GM18507 (cell line): ENCODE results near the gene LRRC53.

Source experiments
- DNase-seq: peaks from one replicate; pipeline ENCODE4 v3.0.0; 2011; ENCODE audit warnings: low read depth; ENCODE audit not compliant: insufficient read length; ENCODE audit errors: extremely low spot score
- FAIRE-seq: peaks from 2 replicates; lab custom pipeline; 2011; peaks lifted over from hg19 to GRCh38; lab: Jason Lieb, UNC

Gene LRRC53

GRCh38 chr1:74504125-74504932 is 8.1 kb downstream of the LRRC53 start:
- DNase-seq (no peak), FAIRE-seq (peak; percentile 86)

- no peak for DNase-seq
- FAIRE-seq: no peak
Observed at GRCh38 chr1:74502858-74503257, 9.6 kb downstream of the LRRC53 start.

- no peak for FAIRE-seq
- no peak for DNase-seq
Observed at GRCh38 chr1:74502432-74502831, 10.0 kb downstream of the LRRC53 start.

DNA sequence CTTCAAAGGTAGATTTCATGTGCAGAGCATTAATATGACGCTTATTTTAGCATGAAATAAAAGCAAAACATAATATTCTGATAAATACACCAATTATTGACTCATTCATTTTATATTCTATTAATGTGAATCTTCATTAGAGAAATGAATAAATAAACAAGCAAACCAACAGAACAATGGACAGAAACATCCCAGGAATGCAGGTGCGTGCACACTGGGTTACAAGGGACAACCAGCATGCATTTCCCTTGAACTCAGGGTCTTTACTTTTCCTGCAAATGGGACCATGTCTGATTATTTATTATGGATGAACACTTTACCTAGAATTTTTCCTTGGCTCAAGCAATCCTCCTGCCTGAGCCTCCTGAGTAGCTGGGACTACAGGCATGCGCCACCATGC is 13.5 kb downstream of the LRRC53 start:
- DNase-seq (no peak), FAIRE-seq (no peak)

GRCh38 chr1:74496669-74497068 is 15.7 kb downstream of the LRRC53 start:
- FAIRE-seq: no peak

DNA sequence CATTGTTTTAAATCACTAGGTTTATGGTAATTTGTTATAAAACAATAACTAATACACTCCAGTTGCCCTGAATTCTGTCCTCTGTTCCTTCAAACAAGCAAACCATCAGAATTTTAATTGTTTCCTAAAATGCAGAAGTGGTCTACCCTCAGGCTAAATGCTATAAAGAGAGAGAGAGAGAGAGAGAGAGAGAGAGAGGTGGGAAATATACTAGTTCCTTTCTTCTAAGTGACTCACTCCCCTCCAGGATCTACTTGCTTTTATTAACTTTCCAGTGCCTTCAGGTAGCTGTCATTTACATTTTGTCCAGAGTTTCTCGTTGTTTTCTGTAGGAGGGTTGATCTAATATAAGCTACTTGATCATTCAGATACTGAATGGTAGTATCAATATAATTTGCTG is 26.4 kb downstream of the LRRC53 start:
- DNase-seq (no peak), FAIRE-seq (no peak)

More at GRCh38 chr1:74496669-74497068, 15.7 kb downstream of the LRRC53 start:
- no peak for DNase-seq

DNA sequence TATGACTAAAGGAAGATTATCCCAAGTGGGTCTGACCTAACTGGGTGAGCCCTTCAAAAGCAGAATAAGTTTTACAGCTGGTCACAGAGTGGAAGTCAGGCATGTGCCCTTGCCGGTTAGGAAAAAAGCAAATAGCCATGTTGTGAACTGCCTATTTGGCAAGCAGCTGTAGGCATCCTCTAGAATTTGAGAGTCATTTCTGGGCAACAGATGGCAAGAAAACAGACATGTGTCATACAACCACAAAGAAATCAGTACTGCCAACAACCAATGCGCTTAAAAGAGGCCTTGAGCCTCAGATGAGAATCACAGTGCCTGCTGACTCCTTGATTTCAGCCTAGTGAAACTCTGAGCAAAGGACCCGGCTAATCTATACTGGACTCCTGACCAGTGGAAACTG is 26.8 kb downstream of the LRRC53 start:
- FAIRE-seq: no peak
- no peak for DNase-seq

DNA sequence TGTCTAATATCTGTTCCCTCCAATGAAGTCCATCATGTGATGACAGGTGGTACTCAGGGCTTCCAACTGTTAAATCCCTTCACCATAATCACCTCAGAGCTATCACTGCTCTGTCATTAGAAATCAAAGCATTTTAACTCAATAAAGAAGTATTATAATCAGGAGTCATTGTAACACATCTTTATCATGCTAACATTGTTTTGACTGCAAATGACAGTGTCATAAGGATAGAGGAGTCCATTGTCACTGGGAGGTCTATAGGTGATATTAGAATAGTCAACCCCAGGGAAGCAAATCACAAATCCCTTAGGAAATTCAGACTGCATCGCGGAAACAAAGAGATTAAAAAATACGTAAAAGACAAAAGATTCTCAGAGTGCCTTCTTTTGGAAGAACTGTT is 30.8 kb downstream of the LRRC53 start:
- no peak for DNase-seq
- FAIRE-seq: no peak

- FAIRE-seq (no peak), DNase-seq (no peak)
Observed at GRCh38 chr1:74480068-74480467, 32.3 kb downstream of the LRRC53 start.

DNA sequence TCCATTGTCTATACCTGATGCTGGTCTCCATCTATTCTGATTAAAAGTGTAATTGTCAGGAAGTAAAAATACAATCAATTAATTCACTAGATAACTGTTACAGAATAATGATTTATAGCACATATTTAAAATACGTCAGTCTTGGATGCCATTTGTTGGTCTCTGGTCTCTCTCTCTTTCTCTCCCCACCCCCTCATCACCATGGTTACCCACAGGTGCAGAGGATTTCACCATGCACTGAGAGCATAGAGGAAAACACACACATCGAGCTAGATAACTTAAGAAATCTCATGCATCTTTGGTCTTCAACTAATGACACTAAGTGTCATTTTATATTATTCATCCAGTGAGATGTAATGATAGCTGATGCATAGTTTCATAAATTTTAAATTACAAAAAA is 33.4 kb downstream of the LRRC53 start:
- FAIRE-seq (no peak), DNase-seq (no peak)

DNA sequence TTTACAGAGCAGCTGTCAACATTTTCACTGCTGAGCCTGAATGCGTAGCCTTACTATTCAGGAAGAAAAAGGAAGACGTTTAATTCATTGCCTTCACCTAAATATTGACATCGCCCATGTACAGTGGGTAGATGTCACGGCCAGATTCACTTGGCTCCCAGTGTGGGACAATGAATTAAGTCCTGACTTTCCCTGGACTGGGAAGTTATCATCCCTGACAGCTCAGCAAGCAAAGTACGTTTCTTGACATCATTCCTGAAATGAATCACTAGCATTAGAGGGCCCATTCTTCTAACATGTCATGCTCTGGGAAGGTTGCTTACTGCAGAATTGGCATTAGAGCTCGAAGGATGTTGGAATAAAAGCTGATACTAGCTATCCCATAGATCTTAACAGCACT is 37.8 kb downstream of the LRRC53 start:
- no peak for FAIRE-seq
- no peak for DNase-seq

DNA sequence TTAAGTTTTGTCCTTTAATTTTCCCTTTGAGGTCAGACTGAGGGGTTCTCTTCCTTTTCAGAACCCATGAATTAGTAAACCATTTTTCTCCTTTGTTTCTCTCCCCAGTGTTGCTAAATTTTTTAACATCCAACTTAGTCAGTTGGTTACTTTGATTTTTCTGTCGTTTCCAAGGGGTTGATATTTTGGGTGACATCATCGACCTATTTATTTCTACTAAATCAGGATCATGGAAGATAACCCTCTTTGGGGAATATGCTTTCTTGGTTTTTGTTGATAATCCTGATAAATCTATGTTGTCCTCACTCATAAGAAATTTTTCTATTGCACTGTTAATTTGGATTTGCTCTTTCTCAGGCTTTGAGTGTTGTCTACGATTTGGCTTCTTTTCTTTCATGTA is 40.9 kb downstream of the LRRC53 start:
- DNase-seq: no peak
- FAIRE-seq: no peak

GRCh38 chr1:74470936-74471335 is 41.5 kb downstream of the LRRC53 start:
- DNase-seq (no peak), FAIRE-seq (no peak)

GRCh38 chr1:74470251-74470650 is 42.2 kb downstream of the LRRC53 start:
- FAIRE-seq: no peak
- DNase-seq: no peak

DNA sequence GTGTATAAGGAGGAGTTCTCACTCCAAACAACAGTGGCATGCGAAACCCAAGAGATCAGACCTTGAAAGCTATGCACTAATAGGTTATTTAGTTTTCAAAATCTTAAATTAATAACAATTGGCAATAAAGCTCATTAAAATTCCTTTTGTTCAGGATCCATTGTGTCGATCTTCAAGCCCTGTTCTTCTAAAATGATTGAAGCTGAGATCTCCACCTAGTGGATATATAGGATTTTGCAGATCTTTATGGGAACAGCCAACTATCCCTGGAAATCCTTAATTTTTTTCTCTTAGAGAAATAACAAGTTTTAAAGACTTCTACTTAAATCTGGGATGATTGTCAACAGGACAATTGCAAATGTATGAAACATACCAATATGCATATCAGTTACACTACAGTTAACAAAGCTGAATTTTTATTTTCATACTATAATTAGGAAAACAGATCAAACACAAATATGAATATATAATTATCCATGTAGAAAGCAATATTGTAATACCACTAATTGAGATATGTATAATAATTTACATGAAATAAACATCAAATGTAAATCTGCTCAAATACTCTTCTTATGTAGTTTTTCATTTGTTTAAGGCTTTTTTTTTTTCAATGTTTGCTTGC is 43.3 kb downstream of the LRRC53 start:
- FAIRE-seq (no peak), DNase-seq (no peak)

DNA sequence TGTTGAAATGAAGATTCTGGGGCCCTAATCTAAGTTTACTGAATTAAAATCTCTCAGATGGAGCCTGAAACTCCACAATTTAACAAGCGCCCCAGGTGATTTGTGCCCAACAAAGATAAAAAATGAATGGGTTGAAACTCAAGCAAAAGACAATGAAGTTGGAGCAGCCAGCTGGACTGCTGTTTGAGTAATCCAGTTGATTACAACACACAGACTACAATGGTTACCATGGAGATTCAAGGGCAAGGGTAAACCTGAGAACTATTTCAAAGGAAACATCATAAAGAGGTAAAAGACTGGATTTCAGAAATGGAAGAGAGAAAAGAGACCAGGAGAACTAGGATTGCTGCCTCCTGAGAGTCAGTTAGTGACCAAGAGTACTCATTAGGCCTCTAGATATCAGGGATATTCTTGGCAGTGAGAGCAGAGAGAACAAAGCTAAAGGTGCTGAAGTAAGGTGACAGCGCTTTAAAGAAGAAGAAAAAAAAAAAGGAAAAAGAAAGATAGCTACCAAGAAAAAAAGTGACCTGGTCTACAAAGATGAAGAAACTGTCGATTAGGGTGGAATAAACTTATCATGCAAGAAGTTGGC is 44.5 kb downstream of the LRRC53 start:
- no peak for DNase-seq
- FAIRE-seq: no peak

DNA sequence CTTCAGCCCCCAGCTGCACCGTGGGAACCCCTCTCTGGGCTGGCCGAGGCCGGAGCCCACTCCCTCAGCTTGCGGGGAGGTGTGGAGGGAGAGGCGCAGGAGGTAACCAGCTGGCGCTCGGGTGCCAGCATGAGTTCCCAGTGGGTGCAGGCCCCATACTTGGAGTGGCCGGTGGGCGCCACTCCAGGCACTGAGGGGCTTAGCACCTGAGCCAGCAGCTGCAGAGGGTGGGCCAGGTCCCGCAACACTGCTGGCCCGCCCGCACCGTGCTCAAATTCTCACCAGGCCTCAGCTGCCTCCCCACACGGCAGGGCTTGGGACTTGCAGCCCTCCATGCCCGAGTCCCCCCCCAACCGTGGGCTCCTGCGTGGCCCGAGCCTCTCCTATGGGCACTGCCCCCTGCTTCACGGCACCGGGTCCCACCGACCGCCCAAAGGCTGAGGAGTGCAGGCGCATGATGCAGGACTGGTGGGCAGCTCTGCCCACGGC is 47.2 kb downstream of the LRRC53 start:
- DNase-seq: no peak
- FAIRE-seq: no peak

DNA sequence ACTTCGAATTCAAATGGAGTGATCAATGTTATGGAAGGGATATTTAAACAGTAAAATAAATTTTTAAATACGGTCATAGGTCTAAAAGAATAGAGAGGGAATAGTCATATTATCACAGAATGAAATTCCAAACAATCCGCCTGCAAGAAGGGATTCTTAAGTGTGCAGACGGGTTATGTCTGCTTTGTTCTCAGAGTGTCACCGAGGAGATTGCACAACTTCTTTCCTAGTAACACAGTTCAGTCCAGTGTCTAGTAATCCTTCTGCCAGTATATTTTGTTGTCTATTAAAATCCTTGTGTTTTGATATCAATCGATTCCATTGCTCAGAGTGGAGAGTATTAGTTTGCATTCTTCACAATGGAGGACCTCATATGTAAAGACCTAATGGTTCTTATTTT is 48.4 kb downstream of the LRRC53 start:
- no peak for DNase-seq
- FAIRE-seq: no peak

DNA sequence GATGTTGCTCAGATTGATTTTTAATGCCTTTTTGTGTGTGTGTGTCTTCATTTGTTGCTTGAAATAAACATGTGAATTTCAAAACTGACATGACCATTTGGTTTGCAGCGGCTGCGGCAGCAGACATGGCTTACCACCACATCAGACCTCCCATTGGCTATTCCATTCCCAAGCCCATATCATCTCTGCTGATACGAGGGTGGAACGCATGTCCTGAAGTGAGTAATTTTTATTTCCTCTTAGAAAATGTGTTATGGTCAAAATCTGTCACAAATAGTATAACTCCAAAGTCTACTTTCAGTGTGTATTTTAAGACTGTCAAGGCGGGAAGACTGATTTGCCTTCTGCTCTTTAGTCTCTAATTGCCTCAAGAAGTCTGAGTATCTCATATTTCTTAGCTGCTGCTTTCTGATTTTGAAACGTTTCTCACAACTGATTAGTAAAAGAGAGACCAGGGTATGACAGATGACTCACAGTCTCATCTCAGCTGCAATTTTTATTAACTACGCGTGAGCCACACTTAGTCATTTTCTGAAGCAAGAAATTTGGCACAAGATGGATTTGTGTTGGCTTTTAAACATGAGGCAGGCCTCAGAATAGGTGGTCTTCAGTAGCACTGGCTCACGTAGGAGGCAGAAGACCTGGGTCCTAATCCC is 49.0 kb downstream of the LRRC53 start:
- FAIRE-seq (no peak), DNase-seq (no peak)

DNA sequence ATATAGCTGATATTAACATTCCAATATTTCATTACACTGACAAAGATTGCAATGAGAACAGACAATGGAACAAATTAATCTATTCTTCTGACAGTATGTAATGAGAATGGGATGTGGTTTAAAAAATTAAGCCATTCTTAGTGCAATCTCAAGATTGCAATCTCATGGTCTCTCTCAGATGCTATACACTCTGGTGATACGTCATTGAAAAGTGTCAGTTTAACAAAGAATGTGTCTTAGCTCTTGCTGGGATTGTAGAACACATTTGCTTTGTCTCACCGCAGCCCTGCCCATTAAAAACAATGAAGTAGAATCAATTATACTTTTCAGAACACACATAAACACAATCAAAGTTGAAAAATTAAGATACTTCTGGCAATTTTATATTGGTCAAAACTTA is 55.2 kb downstream of the LRRC53 start:
- FAIRE-seq (no peak), DNase-seq (no peak)
